Measurements from ENCODE around the gene CDKN2D. TPM values are rescaled to one million over a fixed set of nuclear protein-coding genes. Genes with fewer than 3 reads are reported as not detected.
A peak's percentile ranks its signal among the peaks of the same experiment; 100 is the strongest.

Gene CDKN2D
- total and polyA plus RNA-seq, 10 of the 15 experiments (the other 5 are each of a cell fraction or from before 2014, with no cell fraction given), result 0.53 to 17.2 (median 6.7) TPM

- 0 out of 2 replicates have a peak, but pooled peaks have one; percentile 45 for TF ChIP-seq ZNF687 (IDR thresholded peaks at IDR 0.05)
- TF ChIP-seq, protein P1, sequence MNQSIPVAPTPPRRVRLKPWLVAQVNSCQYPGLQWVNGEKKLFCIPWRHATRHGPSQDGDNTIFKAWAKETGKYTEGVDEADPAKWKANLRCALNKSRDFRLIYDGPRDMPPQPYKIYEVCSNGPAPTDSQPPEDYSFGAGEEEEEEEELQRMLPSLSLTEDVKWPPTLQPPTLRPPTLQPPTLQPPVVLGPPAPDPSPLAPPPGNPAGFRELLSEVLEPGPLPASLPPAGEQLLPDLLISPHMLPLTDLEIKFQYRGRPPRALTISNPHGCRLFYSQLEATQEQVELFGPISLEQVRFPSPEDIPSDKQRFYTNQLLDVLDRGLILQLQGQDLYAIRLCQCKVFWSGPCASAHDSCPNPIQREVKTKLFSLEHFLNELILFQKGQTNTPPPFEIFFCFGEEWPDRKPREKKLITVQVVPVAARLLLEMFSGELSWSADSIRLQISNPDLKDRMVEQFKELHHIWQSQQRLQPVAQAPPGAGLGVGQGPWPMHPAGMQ (IDR thresholded peaks at IDR 0.05; ENCODE audit: borderline replicate concordance), result no peak
- no peak for TF ChIP-seq NFYB (IDR thresholded peaks at IDR 0.05; ENCODE audit: insufficient read depth, low read depth, low read length)
- no peak for TF ChIP-seq PAX8 (IDR thresholded peaks at IDR 0.05)
- peak; percentile 73; the same call in 1 of the 2 replicates for TF ChIP-seq IKZF1 (conservative IDR thresholded peaks at IDR 0.05)
- no peak for TF ChIP-seq ZNF592 (IDR thresholded peaks at IDR 0.05)
- no peak for TF ChIP-seq CHD1 (IDR thresholded peaks at IDR 0.05; ENCODE audit: low read depth, low read length)
- 0 out of 2 replicates have a peak, but pooled peaks have one; percentile 45 for TF ChIP-seq ZNF24 (IDR thresholded peaks at IDR 0.05)
- peak; percentile 79 for TF ChIP-seq DPF2 (IDR thresholded peaks at IDR 0.05)
- TF ChIP-seq USF1 (IDR thresholded peaks at IDR 0.05; ENCODE audit: borderline replicate concordance, extremely low read length, insufficient read depth, low read depth, low read length), result no peak
- no peak for TF ChIP-seq MTA2 (IDR thresholded peaks at IDR 0.05; ENCODE audit: low read depth)
- TF ChIP-seq HDGF (IDR thresholded peaks at IDR 0.05), result 0 out of 2 replicates have a peak, but pooled peaks have one; percentile 40
Observed at GRCh38 chr19:10568062-10568825, 535 bp downstream of the CDKN2D start (continued).

Data from GM12878 (cell line).